GM18870 (cell line): ENCODE results near the gene CYRIA.
A peak's percentile ranks its signal among the peaks of the same experiment; 100 is the strongest.

Experiments
- ATAC-seq: cut with Tn5 transposase; IDR thresholded peaks from one replicate; pipeline ENCODE4 v1.9.1; 2021; ENCODE audit warnings: moderate library complexity; ENCODE audit not compliant: unreplicated experiment

CYRIA gene

GRCh38 chr2:16671760-16672159, 6.1 kb upstream of the CYRIA start:
- ATAC-seq: no peak

GRCh38 chr2:16669388-16669787, 3.8 kb upstream of the CYRIA start:
- ATAC-seq: no peak

GRCh38 chr2:16666449-16666801, 791 bp upstream of the CYRIA start:
- ATAC-seq: no peak

- ATAC-seq: no peak
These were observed 556 bp downstream of the CYRIA start for GRCh38 chr2:16664809-16665747.

- no peak for ATAC-seq
These were observed 1.4 kb downstream of the CYRIA start for GRCh38 chr2:16664052-16664731.

GRCh38 chr2:16663121-16663905, 2.3 kb downstream of the CYRIA start:
- no peak for ATAC-seq

- ATAC-seq: no peak
These were observed 3.4 kb downstream of the CYRIA start for GRCh38 chr2:16661936-16662839.

GRCh38 chr2:16661526-16661925, 4.1 kb downstream of the CYRIA start:
- ATAC-seq: no peak

GRCh38 chr2:16660556-16660955, 5.1 kb downstream of the CYRIA start:
- ATAC-seq: no peak

GRCh38 chr2:16660114-16660513, 5.5 kb downstream of the CYRIA start:
- ATAC-seq: no peak

- ATAC-seq: no peak
These were observed 7.4 kb downstream of the CYRIA start for GRCh38 chr2:16658076-16658739.

- ATAC-seq: no peak
These were observed 8.0 kb downstream of the CYRIA start for GRCh38 chr2:16657671-16658070.

GRCh38 chr2:16656784-16657391, 8.7 kb downstream of the CYRIA start:
- ATAC-seq: peak; percentile 79

- ATAC-seq: no peak
These were observed 9.6 kb downstream of the CYRIA start for GRCh38 chr2:16655905-16656642.

GRCh38 chr2:16655445-16655837, 10.2 kb downstream of the CYRIA start:
- no peak for ATAC-seq

GRCh38 chr2:16654833-16655444, 10.7 kb downstream of the CYRIA start:
- ATAC-seq: no peak

GRCh38 chr2:16653799-16654198, 11.8 kb downstream of the CYRIA start:
- ATAC-seq: peak; percentile 51

- ATAC-seq: no peak
These were observed 12.6 kb downstream of the CYRIA start for GRCh38 chr2:16653083-16653375.
